HFFc6 (cell line): ENCODE measurements around the gene BSDC1. TPM values are rescaled to one million over a fixed set of nuclear protein-coding genes. Genes with fewer than 3 reads are reported as not detected.
"Not testable (repeated sequence)": the region's sequence is repeated elsewhere in the genome, so short reads cannot be mapped to it uniquely, and the experiment has no call there.

Experiments used
- DNase-seq: peaks from one replicate; pipeline ENCODE4 v3.0.0-alpha.2; 2018
- H3K27ac Mint-ChIP-seq: 2 replicates; pipeline ENCODE4 v1.8.0; 2020; ENCODE audit warnings: mild to moderate bottlenecking, mixed read lengths
- H3K27me3 Mint-ChIP-seq: 2 replicates; pipeline ENCODE4 v1.8.0; 2021; ENCODE audit warnings: mild to moderate bottlenecking, moderate library complexity, mixed read lengths; ENCODE audit not compliant: insufficient read depth
- H3K36me3 Mint-ChIP-seq: 2 replicates; pipeline ENCODE4 v1.8.0; 2021; ENCODE audit warnings: low read depth, mixed read lengths
- H3K4me1 Mint-ChIP-seq: 2 replicates; pipeline ENCODE4 v1.8.0; 2020; ENCODE audit warnings: low read depth, mixed read lengths
- H3K4me3 Mint-ChIP-seq: 2 replicates; pipeline ENCODE4 v1.8.0; 2020; ENCODE audit warnings: mild to moderate bottlenecking, moderate library complexity, mixed read lengths
- H3K9me3 Mint-ChIP-seq: 2 replicates; pipeline ENCODE4 v1.8.0; 2020; ENCODE audit warnings: mild to moderate bottlenecking, mixed read lengths
- CTCF ChIP-seq: fragments of 200-600 bp; sonication (generic); IDR thresholded peaks from 2 replicates; pipeline ENCODE4 v1.5.0; 2021; ENCODE audit warnings: antibody characterized with exemption, mild to moderate bottlenecking
- long read RNA-seq: library from polyadenylated mRNA; unstranded; transcript quantifications from one replicate; pipeline ENCODE4 v2.0.0, GENCODE V29; 2019
- total RNA-seq, 6 experiments: library from RNA; stranded (reverse); fragmentation: NEBNext Ultra II Directional; extraction: Animal tissue kit (Norgen Biotek cat#: 25700); gene quantifications; 2 replicates in 1 of 6; 3 replicates in 5 of 6; pipeline ENCODE4 v1.2.3, GENCODE V29; 2021

BSDC1 gene
- 10 to 100 TPM; 52.9 to 65.5 (median 60.1) TPM for total RNA-seq
- long read RNA-seq, transcript BSDC1-206 (11 exons, 2,846 nt), result major isoform, 21 of 41 reads
- long read RNA-seq, partial matches to known transcripts, result 8 of 41 reads
- long read RNA-seq, other reads (novel, unspliced or antisense), result 10 of 41 reads

GRCh38 chr1:32394141-32394889, at the start of gene BSDC1:
Gene BSDC1 (minus strand): TSS chr1:32394441. CDS start chr1:32394414, 27 bp downstream.
- Mint-ChIP-seq H3K27ac (peak within 1 kb of the TSS; percentile 97), H3K36me3 (peaks cover 12% of the 10 kb centered on the region; the same call in 1 of the 2 replicates), H3K27me3 (no peaks in the 10 kb centered on the region), H3K4me1 (peaks cover 28% of the 10 kb centered on the region), H3K4me3 (peak within 1 kb of the TSS; percentile 97), H3K9me3 (no peaks in the 10 kb centered on the region)
- TF ChIP-seq CTCF, result no peak
- peak; percentile 99 for DNase-seq

GRCh38 chr1:32441467-32441866, 47.2 kb upstream of the BSDC1 start:
- Mint-ChIP-seq H3K9me3 (peaks cover 13% of the 10 kb centered on the region; the same call in 1 of the 2 replicates), H3K27me3 (peaks cover 37% of the 10 kb centered on the region)
- H3K36me3 Mint-ChIP-seq, DNase-seq, H3K4me1 Mint-ChIP-seq, H3K4me3 Mint-ChIP-seq, H3K27ac Mint-ChIP-seq: not testable (repeated sequence)

- H3K4me3 Mint-ChIP-seq, DNase-seq, H3K27ac Mint-ChIP-seq, H3K36me3 Mint-ChIP-seq, H3K4me1 Mint-ChIP-seq: not testable (repeated sequence)
- Mint-ChIP-seq H3K9me3 (peaks cover 13% of the 10 kb centered on the region; the same call in 1 of the 2 replicates), H3K27me3 (peaks cover 39% of the 10 kb centered on the region)
Observed at GRCh38 chr1:32438777-32439176, 44.5 kb upstream of the BSDC1 start.

GRCh38 chr1:32438136-32438535, 43.9 kb upstream of the BSDC1 start:
- no peak for DNase-seq
- Mint-ChIP-seq H3K27ac (no peak overlapping the region), H3K9me3 (peaks cover 13% of the 10 kb centered on the region; the same call in 1 of the 2 replicates)

GRCh38 chr1:32431736-32432400, 37.6 kb upstream of the BSDC1 start:
- Mint-ChIP-seq H3K27me3 (peaks cover 54% of the 10 kb centered on the region), H3K36me3 (no peaks in the 10 kb centered on the region), H3K4me3 (no peak overlapping the region), H3K4me1 (no peaks in the 10 kb centered on the region), H3K27ac (no peak overlapping the region), H3K9me3 (no peaks in the 10 kb centered on the region)
- TF ChIP-seq CTCF, result no peak
- no peak for DNase-seq

More at GRCh38 chr1:32438136-32438535, 43.9 kb upstream of the BSDC1 start:
- Mint-ChIP-seq H3K4me3 (no peak overlapping the region), H3K4me1 (no peaks in the 10 kb centered on the region), H3K36me3 (peaks cover 10% of the 10 kb centered on the region), H3K27me3 (peaks cover 40% of the 10 kb centered on the region)
- no peak for TF ChIP-seq CTCF

GRCh38 chr1:32427264-32427963, 33.2 kb upstream of the BSDC1 start:
- Mint-ChIP-seq H3K27me3 (peaks cover 69% of the 10 kb centered on the region), H3K4me3 (no peak overlapping the region), H3K27ac (no peak overlapping the region), H3K36me3 (no peaks in the 10 kb centered on the region), H3K9me3 (no peaks in the 10 kb centered on the region), H3K4me1 (peaks cover 5% of the 10 kb centered on the region; the same call in 1 of the 2 replicates)
- TF ChIP-seq CTCF, result no peak
- DNase-seq, result no peak
